ENCODE measurements around the gene ELF2.
"Not testable (repeated sequence)": the region's sequence is repeated elsewhere in the genome, so short reads cannot be mapped to it uniquely, and the experiment has no call there.

ELF2 gene

GRCh38 chr4:139017861-139018260, 159.2 kb downstream of the ELF2 start:
- DNase-seq = no peak

DNA sequence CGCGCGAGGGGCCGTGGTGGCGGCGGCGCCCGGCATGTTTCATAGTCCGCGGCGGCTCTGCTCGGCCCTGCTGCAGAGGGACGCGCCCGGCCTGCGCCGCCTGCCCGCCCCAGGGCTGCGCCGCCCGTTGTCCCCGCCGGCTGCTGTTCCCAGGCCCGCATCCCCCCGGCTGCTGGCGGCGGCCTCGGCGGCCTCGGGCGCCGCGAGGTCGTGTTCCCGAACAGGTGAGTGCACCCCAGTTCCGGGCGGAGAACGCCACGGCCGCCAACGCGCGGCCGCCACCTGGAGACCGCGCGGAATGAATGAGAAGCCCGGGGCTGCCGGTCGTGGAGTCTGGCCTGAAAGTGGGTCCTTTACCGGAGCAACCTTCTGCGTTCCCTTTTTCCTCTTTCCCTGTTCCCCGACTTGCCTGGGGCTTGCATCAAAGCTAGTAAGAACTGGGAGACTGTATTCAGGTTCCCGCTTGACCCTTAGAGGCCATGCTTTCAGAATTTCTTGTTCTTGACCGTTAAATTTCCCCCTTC, 161.0 kb downstream of the ELF2 start:
- DNase-seq = peak; percentile 78

GRCh38 chr4:139015269-139015947, 161.6 kb downstream of the ELF2 start, which contains the start of gene NOCT:
Gene NOCT, plus strand, starts transcription at chr4:139015781. Its CDS starts 201 bp downstream, at chr4:139015982.
- peak; percentile 99 for DNase-seq

DNA sequence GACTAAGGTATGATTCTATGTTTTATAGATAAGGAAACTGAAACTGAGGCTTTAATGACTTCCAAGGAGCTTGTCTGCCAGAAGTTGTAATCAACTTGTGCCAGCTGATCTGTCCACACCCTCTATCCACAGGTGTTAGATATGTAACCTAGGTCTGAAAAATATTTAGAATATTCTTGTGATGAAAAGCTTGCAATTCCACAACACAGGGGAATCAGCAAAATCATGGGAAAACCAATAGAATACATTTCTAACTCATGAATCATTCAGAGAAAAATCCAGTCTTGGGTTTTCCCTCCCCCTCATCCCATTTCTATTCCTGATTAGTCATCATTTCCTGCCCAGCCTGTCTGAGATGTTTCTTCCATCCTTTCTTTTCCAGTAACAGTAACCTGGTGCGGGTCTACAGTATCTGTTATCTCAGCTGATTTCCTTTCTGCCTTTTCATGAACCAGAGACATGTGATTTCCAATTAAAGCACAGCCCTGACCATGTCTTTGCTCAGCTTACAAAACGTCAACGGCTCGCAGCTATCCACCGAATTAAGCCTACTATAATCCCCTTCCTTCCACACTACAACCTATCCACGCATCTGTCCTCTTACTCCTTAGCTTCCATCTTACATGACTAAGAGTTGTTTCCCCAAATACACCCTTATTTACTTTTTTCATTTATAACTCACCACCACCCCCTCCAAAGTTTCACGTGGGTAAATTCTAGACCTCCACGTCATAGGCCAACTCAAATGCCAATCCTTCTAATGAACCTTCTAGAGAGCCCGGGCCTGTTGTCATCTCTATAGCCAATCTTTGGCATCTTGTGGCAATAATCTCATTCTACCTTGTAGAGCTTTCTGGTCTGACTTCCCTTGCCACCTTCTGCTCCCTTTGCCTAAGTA, 162.4 kb downstream of the ELF2 start:
- no peak for DNase-seq

GRCh38 chr4:139011225-139011950, 165.6 kb downstream of the ELF2 start:
- DNase-seq = no peak

DNA sequence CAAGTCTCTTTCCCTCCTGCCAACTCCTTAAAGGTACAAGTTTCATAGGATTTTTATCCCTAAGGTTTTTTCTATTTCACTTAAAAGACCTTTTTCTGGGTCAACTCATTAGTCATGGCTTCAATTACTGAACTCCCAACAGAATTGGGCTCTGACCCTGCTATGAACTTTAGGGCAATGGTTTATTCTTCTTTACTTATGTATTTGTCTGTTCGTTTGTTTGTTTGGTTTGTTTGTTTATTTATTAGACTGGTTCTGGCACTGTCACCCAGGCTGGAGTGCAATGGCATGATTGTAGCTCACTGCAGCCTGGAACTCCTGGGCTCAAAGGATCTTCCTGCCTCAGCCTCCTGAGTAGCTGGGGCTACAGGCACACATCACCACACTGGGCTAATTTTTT, 167.3 kb downstream of the ELF2 start:
- no peak for DNase-seq

- DNase-seq = not testable (repeated sequence)
Measured at GRCh38 chr4:139008278-139008677, 168.7 kb downstream of the ELF2 start.

GRCh38 chr4:139007640-139008039, 169.4 kb downstream of the ELF2 start:
- no peak for DNase-seq

Data from retina (tissue), 1 donor.